HL-60/S4 (cell line): Measurements from ENCODE around the gene CTAGE1.
"Not testable (repeated sequence)": the region's sequence is repeated elsewhere in the genome, so short reads cannot be mapped to it uniquely, and the experiment has no call there.

Source experiments
- in situ Hi-C: fragments of 300-500 bp; cut with MboI; formaldehyde crosslinking; loops from 2 replicates; pipeline ENCODE4 v1.14.3; 2022; ENCODE audit warnings: low sequenced_read_pairs

Gene CTAGE1

GRCh38 chr18:22394428-22394827, 23.3 kb downstream of the CTAGE1 start:
- in situ Hi-C loops, result no loop called here

DNA sequence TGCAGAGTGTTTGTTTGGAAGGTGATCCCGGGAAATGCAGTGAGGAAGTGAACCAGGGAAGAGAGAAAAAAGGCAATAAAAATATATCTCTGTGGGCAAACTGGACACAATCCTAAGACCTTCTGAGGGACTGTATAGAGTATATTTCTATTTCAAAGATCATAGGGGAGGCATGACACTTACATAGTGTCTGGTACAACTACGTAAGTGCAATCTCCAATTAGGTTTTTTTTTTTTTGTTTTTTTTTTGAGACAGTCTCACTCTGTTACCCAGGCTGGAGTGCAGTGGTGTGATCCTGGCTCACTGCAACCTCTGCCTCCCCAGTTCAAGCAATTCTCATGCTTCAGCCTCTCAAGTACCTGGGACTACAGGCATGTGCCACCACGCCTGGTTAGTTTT, 24.6 kb downstream of the CTAGE1 start:
- in situ Hi-C loops, result not testable (repeated sequence)

DNA sequence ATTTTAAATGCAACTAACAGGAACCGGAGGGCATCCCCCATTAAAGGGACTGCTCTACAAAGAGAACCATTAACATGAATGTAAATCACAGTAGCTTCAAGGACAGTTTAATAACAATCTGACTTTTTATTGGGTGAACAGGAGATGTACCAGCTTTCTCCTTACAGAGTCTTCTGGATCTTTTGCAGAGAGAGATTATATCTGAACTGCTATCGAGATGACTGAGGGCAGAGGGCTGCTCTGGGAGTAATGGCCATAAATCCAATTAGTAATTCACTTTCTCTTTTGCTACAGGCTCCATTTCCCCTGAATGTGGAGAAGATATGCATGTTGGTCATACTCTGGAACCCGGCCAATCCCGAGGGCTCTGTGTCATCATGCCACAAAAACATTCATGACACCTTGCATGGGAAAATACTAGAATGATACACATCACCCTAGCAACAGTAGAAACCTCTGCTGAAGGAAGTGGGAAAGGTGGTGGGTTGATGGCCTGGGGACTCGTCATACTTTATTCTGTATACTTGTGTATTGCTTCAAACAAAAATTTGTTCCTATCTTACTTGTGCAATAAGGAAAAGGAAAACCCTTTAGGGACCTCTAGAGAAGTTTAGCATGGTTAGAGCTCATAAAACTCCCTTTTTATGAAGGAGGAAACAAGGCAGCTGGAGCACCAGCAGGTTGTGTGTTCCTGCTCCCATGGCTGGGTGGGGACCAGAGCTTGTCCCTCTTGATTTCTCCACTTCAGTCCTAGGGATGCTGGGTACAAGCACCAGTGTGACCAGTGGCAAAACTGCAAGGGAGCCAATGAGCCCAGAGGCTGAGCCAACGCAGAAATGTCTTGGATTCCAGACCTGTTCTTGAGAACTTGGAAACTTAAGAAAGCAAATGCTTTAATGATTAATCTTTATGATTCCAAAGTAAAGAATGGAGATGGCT, 26.0 kb downstream of the CTAGE1 start:
- in situ Hi-C loops, result no loop called here

DNA sequence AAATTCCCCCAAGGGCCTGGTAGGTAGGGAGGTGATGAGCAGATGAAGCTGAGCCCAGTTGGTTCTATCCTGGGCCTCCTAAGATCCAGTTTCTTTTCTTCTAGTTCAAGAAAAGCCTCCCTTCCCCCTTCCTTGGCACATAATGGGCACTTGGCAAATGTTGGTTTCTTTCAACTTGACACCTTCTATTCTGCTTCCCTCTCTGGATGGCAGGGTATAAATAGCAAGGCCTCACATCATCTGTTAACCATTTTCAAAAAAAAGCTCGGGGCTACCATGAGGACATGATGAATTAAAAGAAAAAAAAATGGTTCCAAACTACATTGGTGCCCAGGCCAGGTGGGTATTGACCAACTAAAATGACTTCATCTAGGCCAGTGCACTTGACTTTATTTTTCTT, 29.9 kb downstream of the CTAGE1 start:
- in situ Hi-C loops, result no loop called here

GRCh38 chr18:22387364-22387763, 30.4 kb downstream of the CTAGE1 start:
- in situ Hi-C loops, result no loop called here

DNA sequence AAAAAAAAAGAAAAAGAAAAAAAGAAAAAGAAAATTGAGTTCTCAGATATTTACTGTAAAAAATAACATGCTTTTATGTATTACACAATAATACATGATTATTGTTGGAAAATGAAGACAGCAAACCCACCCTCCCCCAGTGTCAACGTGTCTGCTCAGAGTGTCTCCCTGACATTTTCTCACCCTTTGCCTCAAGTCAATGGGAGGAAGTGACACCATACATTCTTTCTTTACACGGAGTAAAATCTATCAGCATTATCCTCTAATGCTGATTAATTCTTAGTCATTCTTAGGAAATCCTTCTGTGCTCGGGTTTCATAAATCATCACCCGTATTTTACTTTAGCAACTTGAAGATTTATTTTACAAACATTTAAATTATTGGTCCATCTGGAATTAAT, 32.0 kb downstream of the CTAGE1 start:
- in situ Hi-C loops, result no loop called here

- in situ Hi-C loops, result no loop called here
Measured at GRCh38 chr18:22378672-22379282, 38.9 kb downstream of the CTAGE1 start.

DNA sequence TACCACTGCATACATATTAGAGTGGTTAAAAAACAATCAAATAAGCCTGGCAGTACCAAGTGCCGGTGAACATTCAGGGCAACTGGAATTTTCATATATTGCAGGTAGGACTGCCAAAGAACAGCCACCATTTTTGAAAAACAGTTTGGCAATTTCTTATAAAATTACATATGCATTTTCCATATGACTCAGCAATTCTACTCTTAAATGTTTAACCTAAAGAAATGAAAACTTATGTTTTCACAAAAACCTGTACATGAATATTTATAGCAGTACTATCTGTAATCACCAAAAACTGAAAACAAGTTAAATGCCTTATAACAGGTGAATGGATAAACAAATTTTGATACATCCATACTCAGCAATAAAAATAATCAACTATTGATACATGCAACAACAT, 39.9 kb downstream of the CTAGE1 start:
- in situ Hi-C loops, result no loop called here

DNA sequence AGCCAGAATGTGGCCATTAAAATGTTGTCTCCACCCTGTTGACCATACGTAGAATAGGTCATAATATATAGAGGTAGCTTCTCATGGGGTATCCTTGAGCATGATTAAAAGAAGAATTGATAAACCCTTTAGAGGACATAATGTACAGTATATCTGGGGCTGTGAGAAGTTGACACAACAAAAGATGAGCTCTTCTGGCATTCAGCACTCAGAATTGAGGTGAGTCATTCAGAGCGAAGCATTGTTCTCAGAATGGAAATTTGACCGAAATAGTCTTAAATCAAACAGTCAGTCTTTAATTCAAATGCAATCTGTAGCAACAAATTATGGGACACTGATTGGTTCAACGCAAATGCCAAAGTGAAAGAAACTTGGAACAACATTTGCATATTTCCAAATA, 47.3 kb downstream of the CTAGE1 start:
- in situ Hi-C loops, result no loop called here

GRCh38 chr18:22368021-22368420, 49.7 kb downstream of the CTAGE1 start:
- in situ Hi-C loops, result no loop called here

DNA sequence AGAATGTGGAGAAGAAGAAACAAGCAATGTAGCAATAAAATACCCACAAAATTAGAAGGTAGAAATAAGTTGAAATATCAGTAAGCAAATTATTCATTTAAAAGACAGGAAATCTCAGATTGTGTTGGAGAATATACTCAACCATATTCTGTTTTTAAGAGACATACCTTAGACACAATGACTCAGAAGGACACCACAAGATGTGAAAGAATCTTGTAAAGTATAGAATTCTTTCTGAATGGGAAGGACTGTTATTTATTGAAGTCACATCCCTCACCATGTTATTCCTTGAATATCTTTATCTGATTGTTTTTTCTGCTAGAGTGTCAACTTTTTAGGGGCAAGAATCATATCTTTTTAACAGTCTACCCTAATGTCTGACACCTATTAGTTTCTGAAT, 50.4 kb downstream of the CTAGE1 start:
- in situ Hi-C loops, result no loop called here

GRCh38 chr18:22363867-22364463, 53.8 kb downstream of the CTAGE1 start:
- in situ Hi-C loops, result no loop called here
